ENCODE results near the gene IL32.

Gene IL32

GRCh38 chr16:3027983-3028715, 37.3 kb upstream of the IL32 start:
- peak; percentile 89 for DNase-seq (ENCODE audit: low spot score)

DNA sequence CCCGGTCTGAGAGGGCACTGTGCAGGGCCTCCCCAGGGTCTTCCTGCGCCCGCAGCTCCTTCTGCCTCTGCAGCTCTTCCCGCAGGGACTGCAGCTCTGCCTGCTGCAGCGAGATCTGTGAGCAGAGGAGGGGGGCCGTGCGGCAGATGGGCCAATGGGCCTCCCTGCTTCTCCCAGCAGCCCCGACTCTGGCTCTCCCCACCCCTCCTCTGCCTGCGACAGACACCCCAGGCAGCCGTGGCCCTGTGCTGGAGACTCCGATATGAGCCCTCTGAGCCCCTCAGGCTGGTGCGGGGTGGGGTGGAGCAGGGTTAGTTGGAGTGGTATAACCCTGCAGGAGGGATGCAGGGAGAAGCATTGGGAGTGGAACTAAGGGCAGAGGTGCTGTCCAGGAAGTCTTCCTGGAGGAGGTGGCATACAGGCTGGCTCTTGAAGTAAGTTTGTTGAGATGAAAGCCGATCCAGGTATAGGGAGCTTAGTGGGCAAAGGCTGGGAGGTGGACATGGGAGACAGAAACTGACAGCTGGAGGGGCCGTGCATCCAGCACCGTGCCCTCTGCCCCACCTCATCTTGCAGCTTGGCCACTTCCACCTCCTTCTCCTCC, 36.6 kb upstream of the IL32 start:
- no peak for DNase-seq (ENCODE audit: low spot score)

DNA sequence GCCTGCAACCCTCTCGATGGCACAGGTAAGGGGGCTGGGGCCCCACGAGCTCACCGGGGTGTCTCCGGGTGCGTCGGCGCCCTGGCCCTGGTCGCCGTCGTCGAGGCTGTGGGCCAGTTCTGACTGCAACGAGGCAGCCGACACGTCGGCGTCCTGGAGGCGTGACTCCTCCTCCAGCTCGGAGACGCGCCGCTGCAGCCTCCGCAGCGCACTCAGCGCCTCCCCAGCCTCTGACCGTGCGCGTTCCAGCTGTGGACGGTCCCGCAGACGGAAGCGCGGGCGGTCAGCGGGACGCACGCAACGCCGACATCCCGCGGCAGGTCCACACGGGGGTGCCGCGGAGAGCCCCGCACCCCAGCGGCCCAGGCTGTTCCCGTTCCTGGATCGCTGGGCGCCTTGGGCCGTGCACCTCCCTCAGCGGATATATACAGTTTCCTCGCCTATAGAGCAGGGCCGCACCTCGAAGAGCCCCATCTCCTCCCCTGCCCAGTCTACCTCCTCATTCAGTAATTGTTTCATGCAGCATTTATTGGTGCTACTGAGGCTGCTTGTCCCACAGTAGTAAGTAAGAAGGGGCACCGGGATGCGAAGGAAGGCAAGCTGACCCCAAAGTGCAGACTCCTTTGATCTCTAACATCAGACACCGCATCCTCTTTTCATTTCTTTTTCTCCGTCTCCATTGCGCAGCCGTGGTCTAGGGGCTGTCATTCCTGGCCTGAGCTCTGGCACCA, 35.8 kb upstream of the IL32 start:
- no peak for DNase-seq (ENCODE audit: low spot score)

DNA sequence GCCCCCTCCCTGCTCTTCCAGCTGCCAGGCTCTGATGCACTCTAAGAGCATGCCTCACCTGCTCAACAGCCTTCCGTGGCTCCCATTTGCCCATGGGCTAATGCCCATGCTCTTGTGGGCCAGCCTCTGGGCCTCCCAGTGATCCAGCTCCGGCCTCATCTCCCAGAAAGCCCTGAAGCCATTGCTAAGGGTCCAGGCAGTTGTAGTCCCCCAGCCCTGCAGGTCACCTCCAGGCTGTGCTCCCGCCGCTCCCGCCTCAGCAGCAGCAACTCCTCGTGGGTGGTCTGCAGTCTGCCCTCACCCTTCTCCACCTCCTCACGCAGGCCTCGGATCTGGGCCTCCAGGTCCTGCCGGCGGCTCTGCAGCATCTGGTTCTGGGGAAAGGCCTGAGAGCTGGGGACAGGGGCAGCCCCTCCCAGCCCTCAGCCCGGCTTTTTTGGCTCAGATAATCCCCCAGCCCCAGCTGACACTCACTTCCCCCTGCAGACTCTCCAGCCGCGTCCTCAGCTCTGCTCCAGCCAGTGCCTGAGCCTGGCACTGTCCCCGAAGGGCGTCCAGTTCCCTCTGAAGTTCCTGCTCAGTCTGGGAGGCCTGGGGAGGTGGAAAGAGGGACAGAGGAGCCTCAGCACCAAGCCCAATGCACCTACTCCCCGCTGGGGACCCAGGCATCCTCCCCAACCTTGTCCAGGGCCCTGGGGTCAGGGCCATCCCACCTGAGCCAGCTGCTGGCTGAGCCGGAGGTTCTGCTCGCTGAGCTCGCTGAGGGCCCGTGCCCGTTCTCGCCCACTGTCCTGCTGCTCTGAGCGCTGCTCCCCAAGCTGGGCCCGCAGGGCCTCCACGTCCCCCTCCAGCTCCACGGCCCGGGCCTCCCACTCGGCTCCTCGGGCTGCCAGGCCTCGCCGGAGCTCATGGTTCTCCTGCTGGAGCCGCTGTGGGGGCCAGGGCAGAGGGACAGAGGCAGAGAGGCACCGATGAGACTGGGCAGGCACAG, 34.9 kb upstream of the IL32 start:
- no peak for DNase-seq (ENCODE audit: low spot score)

- DNase-seq (ENCODE audit: low spot score), result no peak
Observed at GRCh38 chr16:3032624-3033023, 32.8 kb upstream of the IL32 start.

DNA sequence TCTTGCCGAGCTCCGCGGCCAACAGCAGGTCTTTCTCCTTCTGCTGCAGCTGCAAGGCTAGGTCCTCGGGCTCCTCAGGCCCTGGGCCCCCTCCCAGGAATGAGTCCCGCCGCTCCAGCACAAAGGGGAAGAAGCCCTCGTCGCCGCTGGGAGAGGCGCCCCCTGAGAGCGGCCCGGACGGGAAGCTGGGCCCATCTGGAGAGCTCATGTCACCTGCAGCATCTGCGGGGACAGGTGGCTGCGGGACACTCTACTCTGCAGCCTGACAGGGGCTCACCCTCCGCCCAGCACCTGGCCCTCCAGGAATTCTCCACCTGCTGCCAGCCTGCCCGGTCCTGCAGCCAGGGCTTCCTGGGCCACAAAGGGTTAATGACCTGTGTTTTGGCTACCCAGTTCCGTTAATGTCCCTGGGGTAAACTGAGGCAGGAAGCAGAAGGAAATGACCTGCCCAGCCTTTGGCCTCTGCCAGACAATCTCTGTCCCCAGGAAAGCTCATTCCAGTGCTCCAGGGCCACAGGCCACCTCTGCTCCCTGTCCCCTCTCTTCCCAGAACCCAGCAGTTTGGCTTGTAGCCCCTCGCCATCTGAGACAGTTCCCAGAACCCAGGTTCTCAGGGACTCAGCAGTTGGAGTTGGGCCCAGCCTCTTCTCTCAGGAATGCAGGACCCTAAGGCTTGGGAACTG, 30.0 kb upstream of the IL32 start:
- DNase-seq (ENCODE audit: low spot score), result no peak

DNA sequence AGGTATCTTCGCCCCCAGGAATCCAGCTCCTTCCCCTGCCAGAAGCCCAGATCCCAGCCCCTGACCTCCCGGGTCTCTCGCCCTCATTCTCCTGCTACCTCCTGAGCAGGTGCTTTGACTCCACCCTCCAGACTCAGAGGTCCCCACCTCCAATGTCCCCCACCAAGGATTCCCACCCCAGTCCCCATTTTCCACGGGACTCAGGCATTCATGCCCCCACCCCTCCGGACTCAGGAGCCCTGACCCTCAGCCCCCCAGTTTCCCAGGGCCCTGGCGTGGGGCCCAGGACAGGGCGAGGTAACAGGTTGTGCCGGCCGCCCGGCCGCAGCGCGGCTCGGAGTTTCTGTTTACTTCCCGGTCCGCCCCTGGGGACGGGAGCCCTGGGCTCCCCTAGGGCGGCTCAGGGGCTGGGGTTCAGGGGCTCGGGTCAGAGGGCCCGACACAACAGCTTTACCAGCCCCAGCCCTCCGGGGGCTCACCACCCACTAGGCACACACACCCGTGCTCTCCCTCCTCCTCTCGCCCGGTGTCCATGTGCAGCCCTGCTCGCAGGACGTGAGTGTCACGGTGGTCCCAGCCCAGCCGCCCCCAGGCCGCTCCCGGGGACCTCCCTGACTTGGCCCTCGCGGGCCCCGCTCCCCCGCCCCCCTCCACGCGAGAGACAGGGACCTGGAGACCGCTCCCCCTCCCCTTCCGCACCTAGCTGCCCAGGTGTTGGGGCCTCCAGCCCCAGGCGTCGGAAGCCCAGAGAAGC, 29.3 kb upstream of the IL32 start:
- no peak for DNase-seq (ENCODE audit: low spot score)

GRCh38 chr16:3036726-3037315, 28.6 kb upstream of the IL32 start, which contains the start of gene BICDL2:
Gene BICDL2 (minus strand): TSS chr16:3036944. CDS start chr16:3035496, 1,448 bp downstream.
- no peak for DNase-seq (ENCODE audit: low spot score)

- DNase-seq (ENCODE audit: low spot score), result no peak
Observed at GRCh38 chr16:3038256-3038655, 27.2 kb upstream of the IL32 start.

DNA sequence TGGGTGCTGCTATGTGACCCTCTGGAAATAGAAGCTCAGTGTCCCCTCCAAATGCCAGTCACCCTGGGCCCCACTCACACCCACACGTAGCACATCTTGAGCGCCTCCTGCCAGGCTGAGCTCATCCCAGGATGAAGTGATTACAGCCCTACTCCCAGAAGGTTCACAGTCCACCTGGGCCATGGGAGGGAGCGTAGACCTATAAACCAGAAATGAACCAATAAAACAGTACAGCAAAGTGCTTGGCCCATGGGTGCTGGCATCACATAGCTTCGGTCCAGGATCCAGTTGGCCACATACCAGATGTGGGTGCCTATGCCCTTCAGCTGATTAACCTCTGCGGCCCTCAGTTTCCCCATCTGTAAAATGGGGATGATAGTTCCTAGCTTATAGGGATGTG, 26.5 kb upstream of the IL32 start:
- DNase-seq (ENCODE audit: low spot score), result no peak

DNA sequence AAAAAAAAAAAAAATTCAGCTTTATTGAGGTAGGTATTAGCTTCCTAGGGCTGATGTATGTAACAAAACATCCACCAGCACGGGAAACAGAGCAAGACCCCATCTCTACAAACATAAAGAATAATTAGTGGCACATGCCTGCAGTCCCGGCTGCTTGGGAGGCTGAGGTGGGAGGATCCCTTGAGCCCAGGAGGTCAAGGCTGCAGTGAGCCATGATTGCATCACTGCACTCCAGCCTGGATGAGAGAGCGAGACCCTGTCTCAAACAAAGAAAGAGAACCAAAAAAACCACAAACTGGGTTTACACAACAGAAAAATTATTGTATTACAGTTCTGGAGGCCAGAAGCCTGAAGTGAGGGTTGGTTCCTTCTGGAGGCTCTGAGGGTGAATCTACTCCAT, 23.1 kb upstream of the IL32 start:
- no peak for DNase-seq (ENCODE audit: low spot score)

DNA sequence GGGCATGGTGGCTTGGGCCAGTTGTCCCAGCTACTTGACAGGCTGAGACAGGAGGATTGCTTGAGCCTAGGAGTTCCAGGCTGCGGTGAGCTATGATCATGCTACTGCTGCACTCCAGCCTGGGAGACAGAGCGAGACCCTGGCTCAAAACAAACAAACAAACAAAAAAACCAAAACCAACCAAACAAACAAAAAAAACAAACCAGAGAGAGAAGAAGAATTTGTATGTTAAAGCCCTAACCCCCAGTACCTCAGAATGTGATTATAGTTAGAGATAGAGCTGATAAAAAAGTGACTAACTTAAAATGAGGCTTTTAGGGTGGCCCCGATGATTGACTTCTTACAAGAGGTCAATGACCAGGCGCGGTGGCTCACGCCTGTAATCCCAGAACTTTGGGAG, 20.7 kb upstream of the IL32 start:
- no peak for DNase-seq (ENCODE audit: low spot score)

DNA sequence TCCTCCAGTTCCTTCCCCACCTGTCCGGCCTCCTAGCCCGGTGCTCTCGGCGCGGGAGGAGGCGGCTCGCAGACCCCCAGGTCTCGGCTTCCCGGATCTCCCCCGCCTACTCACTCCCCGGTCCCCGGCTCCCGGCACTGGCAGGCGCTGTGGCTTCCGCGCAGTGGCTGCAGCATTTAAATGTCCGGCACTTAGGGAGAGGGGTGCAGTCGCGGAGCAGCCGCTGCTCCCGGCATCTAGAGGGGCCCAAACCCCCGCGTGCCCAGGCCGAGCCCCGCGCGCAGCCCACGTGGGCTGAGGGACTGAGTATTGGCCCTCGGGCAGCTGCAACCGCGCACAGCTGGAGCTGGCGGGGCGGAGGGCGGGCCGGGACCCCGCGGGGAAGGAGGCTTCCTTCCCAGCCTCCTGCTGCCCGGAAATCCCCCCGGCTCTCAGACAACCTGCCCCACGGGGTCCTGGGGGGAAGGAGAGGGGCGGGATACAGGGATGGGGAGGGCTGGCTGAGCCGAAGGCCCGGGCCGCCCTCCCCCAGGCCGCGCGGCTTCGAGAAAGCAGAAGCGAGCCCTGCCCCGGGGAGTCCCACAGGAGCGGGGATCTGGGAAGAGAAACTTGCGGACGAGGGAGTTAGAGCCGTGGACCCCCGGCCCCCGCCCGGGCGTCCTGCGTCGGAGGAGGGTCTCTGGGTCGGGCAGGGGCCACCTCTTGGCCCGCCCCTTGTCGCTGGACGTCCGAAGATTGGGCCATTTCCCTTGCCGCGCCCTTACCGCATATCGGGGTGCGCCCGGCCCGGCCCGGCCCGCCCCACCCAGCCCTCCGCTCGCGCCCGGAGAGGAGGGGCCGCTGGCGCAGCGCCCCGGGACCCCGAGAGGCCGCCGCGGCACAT, 19.4 kb upstream of the IL32 start, which contains the start of gene MMP25:
MMP25 (plus strand) TSS at position 804 of the 883 bp plus-strand sequence. CDS start 357 bp downstream, outside the sequence.
- no peak for DNase-seq (ENCODE audit: low spot score)

- DNase-seq (ENCODE audit: low spot score), result no peak
Observed at GRCh38 chr16:3046641-3047386, 18.6 kb upstream of the IL32 start.

DNA sequence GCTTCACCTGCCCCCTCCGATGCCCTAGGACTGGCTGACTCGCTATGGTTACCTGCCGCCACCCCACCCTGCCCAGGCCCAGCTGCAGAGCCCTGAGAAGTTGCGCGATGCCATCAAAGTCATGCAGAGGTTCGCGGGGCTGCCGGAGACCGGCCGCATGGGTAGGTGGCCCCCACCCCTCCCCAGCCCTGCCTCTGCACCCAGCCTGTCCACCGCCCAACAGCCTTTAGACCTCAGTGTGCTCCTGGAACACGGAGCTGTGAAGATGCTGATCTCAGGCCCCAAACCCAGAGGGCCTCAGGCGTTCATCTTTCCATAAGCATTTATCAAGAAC, 18.1 kb upstream of the IL32 start:
- no peak for DNase-seq (ENCODE audit: low spot score)

- DNase-seq (ENCODE audit: low spot score), result no peak
Observed at GRCh38 chr16:3049921-3050481, 15.4 kb upstream of the IL32 start.

DNA sequence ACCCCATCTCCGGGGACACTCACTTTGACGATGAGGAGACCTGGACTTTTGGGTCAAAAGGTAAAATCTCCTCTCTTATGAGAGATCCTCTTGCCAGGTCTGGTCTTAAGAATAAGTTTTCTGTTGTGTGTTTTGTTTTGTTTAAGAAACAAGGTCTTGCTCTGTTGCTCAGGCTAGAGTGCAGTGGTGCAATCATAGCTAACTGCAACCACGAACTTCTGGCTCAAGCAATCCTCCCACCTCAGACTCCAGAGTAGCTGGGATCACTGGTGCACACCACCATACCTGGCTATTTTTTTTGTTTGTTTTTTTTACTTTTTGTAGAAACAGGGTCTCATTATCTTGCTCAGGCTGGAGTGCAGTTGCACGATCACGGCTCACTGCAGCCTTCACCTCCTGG, 15.0 kb upstream of the IL32 start:
- no peak for DNase-seq (ENCODE audit: low spot score)

DNA sequence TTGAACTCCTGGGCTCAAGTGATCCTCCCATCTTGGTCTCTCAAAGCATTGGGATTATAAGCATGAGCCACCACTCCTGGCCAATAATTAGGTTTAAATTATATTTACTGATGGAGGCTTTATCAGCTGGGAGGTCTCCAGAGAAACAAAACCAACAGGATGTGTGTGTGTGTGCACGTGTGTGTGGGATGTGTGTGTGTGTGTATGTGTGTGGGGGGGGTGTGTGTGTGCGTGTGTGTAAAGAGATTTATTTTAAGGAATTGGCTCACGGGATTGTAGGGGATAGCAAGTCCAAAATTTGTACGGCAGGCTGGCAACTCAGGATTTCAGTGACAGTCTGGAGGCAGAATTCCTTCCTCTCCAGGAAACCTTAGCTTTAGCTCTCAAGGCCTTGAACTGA, 14.4 kb upstream of the IL32 start:
- no peak for DNase-seq (ENCODE audit: low spot score)
